Retinal pigment epithelial cell (primary cell): ENCODE measurements around the gene COX14.

Experiments used
- DNase-seq: peaks from one replicate; pipeline ENCODE4 v3.0.0-alpha.2; 2010; ENCODE audit warnings: low read depth
- H3K4me3 ChIP-seq: 2 replicates; pipeline ENCODE4 v1.5.1; 2011; ENCODE audit warnings: mild to moderate bottlenecking, low read length, control low read depth, moderate library complexity
- TF ChIP-seq, protein P1 (sequence below): conservative IDR thresholded peaks from 2 replicates; pipeline ENCODE4 v1.5.1; 2011; ENCODE audit warnings: low read depth, low read length, control low read depth, inconsistent platforms

COX14 gene

DNA sequence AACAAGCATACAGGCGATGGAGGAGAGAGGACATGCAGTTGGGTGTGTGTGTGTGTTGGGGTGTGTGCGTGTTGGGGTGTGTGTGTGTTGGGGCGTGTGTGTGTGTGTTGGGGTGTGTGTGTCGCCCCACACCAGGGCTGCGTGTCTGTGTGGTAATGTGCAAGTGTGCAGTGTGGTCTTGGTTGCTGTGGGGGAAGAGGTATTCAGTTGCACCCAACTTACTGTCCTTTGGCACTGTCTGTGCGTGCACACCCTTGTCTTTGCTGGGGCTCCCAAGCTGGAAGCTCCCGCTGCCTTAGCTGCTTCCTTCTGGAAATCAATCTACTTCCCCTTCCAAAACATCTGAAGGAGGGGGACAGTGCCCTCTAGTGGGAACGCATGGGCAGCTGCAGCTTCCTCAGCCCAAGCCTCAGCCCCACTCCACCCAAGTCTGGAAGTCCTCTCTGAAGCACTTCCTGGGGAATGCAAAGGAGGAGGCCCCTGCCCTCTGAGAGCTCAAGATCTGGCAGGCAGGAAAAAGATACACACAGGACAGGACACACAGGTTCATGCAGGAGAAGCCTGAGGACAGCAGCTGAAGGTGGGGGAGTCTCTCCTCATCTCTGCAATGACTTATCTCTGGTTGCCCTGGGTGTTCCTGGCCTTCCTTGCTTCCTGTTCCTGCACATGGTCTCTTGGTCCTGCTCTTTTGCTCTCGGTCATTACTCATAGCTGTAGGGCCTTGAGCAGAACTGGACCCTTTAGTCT is 41.5 kb upstream of the COX14 start:
- peak; percentile 39 for DNase-seq
- H3K4me3 ChIP-seq = no peak overlapping the region

DNA sequence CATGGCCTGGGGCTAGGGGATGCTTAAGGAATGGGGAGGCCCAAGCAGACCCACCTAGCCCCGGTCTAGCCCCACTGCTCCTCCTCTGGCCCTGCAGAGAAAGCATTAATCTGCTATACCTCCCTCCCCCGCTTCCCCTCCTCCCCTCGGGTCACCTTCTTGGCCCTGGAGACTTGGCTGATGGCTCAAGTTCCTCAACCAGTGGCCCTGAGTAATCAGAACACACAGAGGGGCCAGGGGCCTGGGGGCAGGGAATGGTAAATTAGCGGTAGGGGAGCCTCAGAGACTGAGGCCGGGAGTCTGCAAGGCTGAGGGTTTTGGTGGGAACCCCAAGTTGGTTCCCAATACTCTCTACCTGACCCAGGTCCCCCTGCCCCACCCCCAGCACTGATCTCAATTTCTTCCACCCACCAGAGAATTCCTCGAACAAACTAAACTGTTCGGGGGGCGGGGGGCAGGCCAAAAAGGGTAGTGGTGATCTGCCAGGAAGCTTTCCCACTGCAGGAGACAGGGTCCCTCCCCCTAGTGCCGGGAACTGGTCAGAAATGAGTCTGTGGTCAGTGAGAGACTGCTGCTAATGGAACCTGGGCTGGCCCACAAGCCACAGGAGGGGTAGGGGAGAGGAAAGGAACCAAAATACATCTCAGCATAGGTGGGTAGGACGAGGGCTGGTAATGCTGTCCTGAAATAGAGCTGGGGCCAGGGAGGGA is 39.7 kb upstream of the COX14 start:
- DNase-seq = no peak
- TF ChIP-seq, protein P1, sequence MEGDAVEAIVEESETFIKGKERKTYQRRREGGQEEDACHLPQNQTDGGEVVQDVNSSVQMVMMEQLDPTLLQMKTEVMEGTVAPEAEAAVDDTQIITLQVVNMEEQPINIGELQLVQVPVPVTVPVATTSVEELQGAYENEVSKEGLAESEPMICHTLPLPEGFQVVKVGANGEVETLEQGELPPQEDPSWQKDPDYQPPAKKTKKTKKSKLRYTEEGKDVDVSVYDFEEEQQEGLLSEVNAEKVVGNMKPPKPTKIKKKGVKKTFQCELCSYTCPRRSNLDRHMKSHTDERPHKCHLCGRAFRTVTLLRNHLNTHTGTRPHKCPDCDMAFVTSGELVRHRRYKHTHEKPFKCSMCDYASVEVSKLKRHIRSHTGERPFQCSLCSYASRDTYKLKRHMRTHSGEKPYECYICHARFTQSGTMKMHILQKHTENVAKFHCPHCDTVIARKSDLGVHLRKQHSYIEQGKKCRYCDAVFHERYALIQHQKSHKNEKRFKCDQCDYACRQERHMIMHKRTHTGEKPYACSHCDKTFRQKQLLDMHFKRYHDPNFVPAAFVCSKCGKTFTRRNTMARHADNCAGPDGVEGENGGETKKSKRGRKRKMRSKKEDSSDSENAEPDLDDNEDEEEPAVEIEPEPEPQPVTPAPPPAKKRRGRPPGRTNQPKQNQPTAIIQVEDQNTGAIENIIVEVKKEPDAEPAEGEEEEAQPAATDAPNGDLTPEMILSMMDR = no peak
- H3K4me3 ChIP-seq = no peak overlapping the region

More for the DNA sequence above, 41.5 kb upstream of the COX14 start:
- TF ChIP-seq, protein P1 = peak; percentile 98

DNA sequence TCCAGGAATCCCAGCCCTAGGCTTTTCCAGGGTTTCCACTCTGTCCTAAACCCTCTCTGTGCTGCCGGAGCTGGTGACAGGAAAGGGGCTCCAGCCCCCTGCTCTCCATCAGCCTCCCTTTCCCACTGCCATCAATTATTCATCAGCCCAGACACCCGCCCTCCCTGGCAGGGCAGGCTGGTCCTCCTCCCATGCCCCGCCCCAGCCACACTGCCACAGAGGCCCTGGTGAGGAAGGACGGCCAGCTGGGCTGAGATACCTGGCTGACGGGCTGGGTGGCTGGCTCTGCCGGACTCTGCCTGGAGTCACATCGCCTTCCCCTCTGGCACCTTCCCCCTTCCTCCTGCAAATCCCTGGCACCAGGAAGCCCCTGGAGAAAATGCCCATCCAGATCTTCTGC is 38.8 kb upstream of the COX14 start:
- TF ChIP-seq, protein P1 = no peak
- H3K4me3 ChIP-seq = no peak overlapping the region
- no peak for DNase-seq

DNA sequence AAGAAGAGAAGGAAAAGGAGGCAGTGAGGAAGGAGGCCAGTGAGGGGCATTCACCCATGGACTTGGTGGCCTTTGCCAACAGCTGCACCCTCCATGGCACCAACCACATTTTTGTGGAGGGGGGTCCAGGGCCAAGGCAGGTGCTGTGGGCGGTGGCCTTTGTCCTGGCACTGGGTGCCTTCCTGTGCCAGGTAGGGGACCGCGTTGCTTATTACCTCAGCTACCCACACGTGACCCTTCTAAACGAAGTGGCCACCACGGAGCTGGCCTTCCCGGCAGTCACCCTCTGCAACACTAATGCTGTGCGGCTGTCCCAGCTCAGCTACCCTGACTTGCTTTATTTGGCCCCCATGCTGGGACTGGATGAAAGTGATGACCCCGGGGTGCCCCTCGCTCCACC is 38.3 kb upstream of the COX14 start:
- TF ChIP-seq, protein P1 = no peak
- DNase-seq = no peak
- H3K4me3 ChIP-seq = no peak overlapping the region

DNA sequence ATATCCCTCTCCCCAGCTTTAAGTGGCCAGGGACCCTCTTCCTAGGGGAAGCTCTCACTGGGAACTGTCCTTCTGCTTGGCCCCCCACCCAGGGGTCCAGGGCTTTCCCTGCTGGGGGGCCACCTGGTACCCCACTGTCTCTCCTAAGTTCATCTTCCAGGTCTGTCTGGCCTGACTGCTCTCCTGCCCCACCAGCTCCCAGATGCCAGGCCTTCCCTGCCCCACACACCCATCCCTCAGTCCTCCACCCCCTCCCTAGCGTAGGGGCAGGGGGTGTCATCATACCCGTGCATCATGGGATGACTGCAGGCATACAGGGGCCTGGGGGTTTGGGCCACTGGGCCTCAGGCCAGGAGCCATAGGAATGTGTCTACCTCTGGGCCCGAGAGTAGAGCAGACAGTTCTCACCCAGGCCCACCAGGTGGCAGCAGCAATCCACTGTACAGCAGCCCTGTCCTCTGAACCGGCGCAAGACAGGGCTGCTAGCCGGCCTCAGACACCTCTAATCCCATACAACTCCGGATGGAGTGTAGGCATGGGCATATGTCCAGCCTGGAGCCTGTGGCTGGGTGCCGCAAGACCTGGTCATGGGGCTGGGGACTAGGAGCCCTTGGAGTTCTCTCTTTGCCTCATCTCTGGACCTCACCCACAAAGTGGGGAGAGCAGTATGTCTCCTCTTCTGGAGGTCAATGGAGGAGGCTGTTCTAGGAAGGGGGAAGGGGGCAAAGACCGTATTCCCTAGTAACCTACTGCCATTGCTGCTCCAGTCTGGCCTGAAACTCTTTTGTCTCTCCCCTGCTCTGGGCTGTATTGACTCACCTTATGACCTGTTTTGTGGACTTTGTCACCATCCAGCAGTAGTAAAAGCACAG is 36.9 kb upstream of the COX14 start:
- H3K4me3 ChIP-seq = no peak overlapping the region
- TF ChIP-seq, protein P1 = peak; percentile 90
- DNase-seq = peak; percentile 68

DNA sequence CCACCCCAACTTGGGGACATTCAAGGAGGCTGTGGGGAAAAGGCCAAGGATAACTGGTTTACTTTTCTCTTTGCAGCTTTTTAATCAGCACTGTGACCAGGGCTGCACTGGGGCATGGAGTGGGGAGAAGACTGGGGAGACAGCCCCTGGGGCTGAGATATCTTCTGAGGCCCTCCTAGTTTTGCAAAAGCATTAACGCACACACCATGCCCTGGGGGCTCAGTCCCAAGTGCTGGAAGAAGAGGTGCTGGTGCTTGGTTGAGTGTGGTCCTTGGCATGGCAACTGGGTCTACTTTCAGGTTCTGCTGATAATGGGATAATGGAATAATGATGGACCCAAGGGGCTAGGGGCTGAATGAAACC is 36.2 kb upstream of the COX14 start:
- DNase-seq = no peak
- H3K4me3 ChIP-seq = no peak overlapping the region
- TF ChIP-seq, protein P1 = no peak
